SK-N-SH (cell line): ENCODE results near the gene NIT2. TPM values are rescaled to one million over a fixed set of nuclear protein-coding genes. Genes with fewer than 3 reads are reported as not detected.

Source experiments
- CTCF ChIA-PET: fragments of 300-600, 350-600 bp; formaldehyde crosslinking; extraction: SDS; loops from one replicate; lab custom pipeline; 2021; lab: Yijun Ruan, JAX
- POLR2A ChIA-PET: fragments of 350-600 bp; sonication (Branson Sonifier 250); formaldehyde crosslinking; extraction: SDS; loops from one replicate; lab custom pipeline; 2020; ENCODE audit warnings: antibody characterized with exemption, inconsistent platforms; lab: Yijun Ruan, JAX
- DNase-seq: peaks from one replicate; pipeline ENCODE4 v3.0.0; 2012
- H2AFZ ChIP-seq: fragments of 200-600 bp; sonication (generic); 2 replicates; pipeline ENCODE4 v1.8.1; 2016; ENCODE audit warnings: antibody characterized with exemption, mild to moderate bottlenecking, low read depth
- H3F3A ChIP-seq: fragments of 200-600 bp; sonication (generic); replicated peaks from 2 replicates; pipeline ENCODE3; 2016; ENCODE audit warnings: antibody characterized with exemption, mild to moderate bottlenecking; ENCODE audit not compliant: insufficient read depth
- H3K27ac ChIP-seq, 2 experiments: fragments of 200-500 bp in 1 of 2; fragments of 200-600 bp in 1 of 2; sonication (Bioruptor generic) in 1 of 2; sonication (generic), shearing (Covaris generic) in 1 of 2; 2 replicates each; pipeline versions ENCODE4 v1.5.1 to v1.6.1; 2014 to 2016; ENCODE audit warnings: low read depth in 2 of 2, inconsistent platforms in 1 of 2, low read length in 1 of 2, mild to moderate bottlenecking in 1 of 2, mixed read lengths in 1 of 2
- H3K27me3 ChIP-seq: fragments of 200-600 bp; sonication (generic), shearing (Covaris generic); 2 replicates; pipeline ENCODE4 v1.6.1; 2016; ENCODE audit warnings: mixed run types; ENCODE audit not compliant: insufficient read depth
- H3K36me3 ChIP-seq, 2 experiments: fragments of 200-500 bp in 1 of 2; fragments of 200-600 bp in 1 of 2; sonication (Bioruptor generic) in 1 of 2; sonication (generic) in 1 of 2; replicated peaks in 1 of 2; 2 replicates each; pipeline versions ENCODE3 to v1.5.1; 2014 to 2016; ENCODE audit warnings: low read length in 1 of 2, mild to moderate bottlenecking in 1 of 2; ENCODE audit not compliant: insufficient read depth in 2 of 2, control insufficient read depth in 1 of 2
- H3K4me1 ChIP-seq, 2 experiments: fragments of 200-500 bp in 1 of 2; fragments of 200-600 bp in 1 of 2; sonication (Bioruptor generic) in 1 of 2; sonication (generic), shearing (Covaris generic) in 1 of 2; 2 replicates each; pipeline versions ENCODE4 v1.5.1 to v1.6.1; 2014 to 2016; ENCODE audit warnings: low read depth in 1 of 2, low read length in 1 of 2, mixed run types in 1 of 2; ENCODE audit not compliant: insufficient read depth in 2 of 2, control insufficient read depth in 1 of 2
- H3K4me2 ChIP-seq: fragments of 200-600 bp; sonication (generic), shearing (Covaris generic); 2 replicates; pipeline ENCODE4 v1.6.1; 2017; ENCODE audit warnings: mixed run types
- H3K4me3 ChIP-seq, 2 experiments: fragments of 200-500 bp in 1 of 2; fragments of 200-600 bp in 1 of 2; sonication (Bioruptor generic) in 1 of 2; sonication (generic), shearing (Covaris generic) in 1 of 2; 2 replicates each; pipeline versions ENCODE4 v1.5.1 to v1.8.1; 2014 to 2016; ENCODE audit warnings: low read depth in 2 of 2, inconsistent platforms in 1 of 2, low read length in 1 of 2, mild to moderate bottlenecking in 1 of 2, mixed read lengths in 1 of 2, moderate library complexity in 1 of 2
- H3K79me2 ChIP-seq: fragments of 200-600 bp; sonication (generic); 2 replicates; pipeline ENCODE4 v1.8.1; 2017; ENCODE audit warnings: mild to moderate bottlenecking; ENCODE audit not compliant: insufficient read depth
- H3K9ac ChIP-seq: fragments of 200-600 bp; sonication (generic); 2 replicates; pipeline ENCODE4 v1.6.1; 2017; ENCODE audit warnings: mixed run types
- H3K9me2 ChIP-seq: fragments of 200-600 bp; sonication (generic); 2 replicates; pipeline ENCODE4 v1.6.1; 2017; ENCODE audit warnings: mixed run types
- H3K9me3 ChIP-seq: fragments of 200-600 bp; sonication (generic); 2 replicates; pipeline ENCODE4 v1.6.1; 2017; ENCODE audit warnings: mixed run types, mild to moderate bottlenecking, moderate library complexity
- H4K20me1 ChIP-seq: fragments of 200-600 bp; sonication (generic); 2 replicates; pipeline ENCODE4 v1.6.1; 2017; ENCODE audit warnings: mild to moderate bottlenecking, mixed run types; ENCODE audit not compliant: insufficient read depth
- FOXM1 ChIP-seq: IDR thresholded peaks from 2 replicates; pipeline ENCODE4 v1.4.0; 2012; ENCODE audit warnings: low read depth, mild to moderate bottlenecking
- GATA2 ChIP-seq: sonication (generic); formaldehyde crosslinking; IDR thresholded peaks from 2 replicates; pipeline ENCODE4 v1.5.0; 2020; ENCODE audit warnings: mild to moderate bottlenecking, missing genetic modification reagents
- JUND ChIP-seq: IDR thresholded peaks from 2 replicates; pipeline ENCODE4 v1.4.0; 2012
- MEF2A ChIP-seq: IDR thresholded peaks from 2 replicates; pipeline ENCODE4 v1.4.0; 2012; ENCODE audit warnings: low read depth, borderline replicate concordance
- MXI1 ChIP-seq: IDR thresholded peaks from 2 replicates; pipeline ENCODE4 v1.6.1; 2012; ENCODE audit warnings: mild to moderate bottlenecking, low read depth, low read length, improper control_type of control experiment
- PBX3 ChIP-seq: IDR thresholded peaks from 2 replicates; pipeline ENCODE4; 2012
- RXRA ChIP-seq: IDR thresholded peaks from 2 replicates; pipeline ENCODE4 v1.4.0; 2012; ENCODE audit warnings: low read depth, mild to moderate bottlenecking, borderline replicate concordance
- TAF1 ChIP-seq: IDR thresholded peaks from 2 replicates; pipeline ENCODE4 v1.6.1; 2012; ENCODE audit warnings: low read depth, mild to moderate bottlenecking, low read length, moderate library complexity, borderline replicate concordance
- TCF12 ChIP-seq: IDR thresholded peaks from 2 replicates; pipeline ENCODE4 v1.4.0; 2012
- TEAD4 ChIP-seq: IDR thresholded peaks from 2 replicates; pipeline ENCODE4 v1.4.0; 2012; ENCODE audit warnings: mild to moderate bottlenecking, borderline replicate concordance; ENCODE audit not compliant: insufficient read depth
- USF2 ChIP-seq: fragments of 150-350 bp; IDR thresholded peaks from 2 replicates; pipeline ENCODE4 v1.6.1; 2017; ENCODE audit warnings: antibody characterized with exemption, low read length, low read depth, borderline replicate concordance
- WGBS: methylation state at CpG from one replicate; pipeline ENCODE4 v1.1.6; 2017; ENCODE audit warnings: low lambda C conversion rate; 5-methylcytosine and 5-hydroxymethylcytosine counted together
- polyA plus RNA-seq, 3 experiments: library from polyadenylated mRNA; depleted of rRNA; stranded (reverse); fragments of >200 nt; gene quantifications; 2 replicates each; pipeline ENCODE4 v1.2.3, GENCODE V29; 2012
- TF ChIP-seq, protein P1 (sequence below): fragments of 150-350 bp; IDR thresholded peaks from 2 replicates; pipeline ENCODE4 v1.6.1; 2016; ENCODE audit warnings: mild to moderate bottlenecking, low read depth, low read length

Gene NIT2
- polyA plus RNA-seq, 1 of the 3 experiments (the other 2 are of a cell fraction), result 28.6 TPM

DNA sequence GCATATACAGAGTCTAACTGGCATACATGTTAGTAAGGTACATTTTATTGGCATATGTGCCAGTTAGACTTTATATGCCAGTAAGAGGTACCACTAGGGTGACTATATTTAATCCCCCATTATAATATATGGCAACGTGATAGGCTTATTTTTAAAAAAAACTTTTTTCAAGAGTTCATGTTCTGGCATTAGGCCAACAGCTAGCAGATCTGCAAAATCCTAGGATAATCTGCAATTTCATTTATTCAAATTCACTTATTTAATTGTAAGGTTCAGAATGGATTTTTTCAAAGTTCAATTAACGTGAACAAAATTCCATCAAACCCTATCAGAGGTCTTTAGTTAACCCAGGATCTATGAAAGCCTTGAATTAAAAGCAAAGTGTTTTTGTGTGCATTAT, 31.9 kb downstream of the NIT2 start:
- CTCF ChIA-PET, result interaction anchor here (1.4 to 2.1 kb wide), 2 partner anchors 14 to 535 kb away, joined by 3 to 6 read pairs; no protein-coding TSS in a partner anchor

DNA sequence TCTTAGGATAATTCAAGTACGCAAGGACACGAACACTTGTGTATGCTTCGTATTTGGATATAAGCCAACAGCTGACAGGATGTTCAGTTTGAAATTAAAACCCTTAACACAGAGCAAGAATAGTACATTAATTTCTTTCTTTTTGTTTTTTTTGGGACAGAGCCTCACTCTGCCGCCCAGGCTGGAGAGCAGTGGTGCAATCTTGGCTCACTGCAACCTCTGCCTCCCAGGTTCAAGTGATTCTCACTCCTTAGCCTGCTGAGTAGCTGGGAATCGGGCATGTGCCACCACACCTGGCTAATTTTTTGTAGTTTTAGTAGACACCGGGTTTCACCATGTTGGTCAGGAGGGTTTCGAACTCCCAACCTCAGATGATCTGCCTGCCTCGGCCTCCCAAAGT, 33.9 kb downstream of the NIT2 start:
- H3K4me1 ChIP-seq, result no peaks in the 10 kb centered on the region
- peaks cover 75 to 91% of the 10 kb centered on the region in 2 experiments for H3K36me3 ChIP-seq
- no peak overlapping the region for H3K27ac ChIP-seq
- DNase-seq, result no peak
- TF ChIP-seq MXI1, result no peak
- TF ChIP-seq PBX3, result no peak
- TF ChIP-seq MEF2A, result no peak
- TF ChIP-seq USF2, result no peak
- no peak for TF ChIP-seq RXRA
- TF ChIP-seq TEAD4, result no peak
- TF ChIP-seq GATA2 (CRISPR knock-in tag), result no peak
- no peak for TF ChIP-seq FOXM1
- TF ChIP-seq, all 33 proteins: peak for 0
- H3K4me2 ChIP-seq, result no peak overlapping the region
- 95% methylated on average over 8 of the region's 8 CpGs for WGBS
- H3K27me3 ChIP-seq, result no peaks in the 10 kb centered on the region
- no peak overlapping the region for H2AFZ ChIP-seq
- H3K9ac ChIP-seq, result no peak overlapping the region
- H3K9me2 ChIP-seq, result no peaks in the 10 kb centered on the region
- no peaks in the 10 kb centered on the region for H3K79me2 ChIP-seq
- H3F3A ChIP-seq, result peaks cover 20% of the 10 kb centered on the region
- no peaks in the 10 kb centered on the region for H3K9me3 ChIP-seq
- H3K4me3 ChIP-seq, result no peak overlapping the region
- CTCF ChIA-PET, result no interaction called here
- POLR2A ChIA-PET, result no interaction called here
- no peaks in the 10 kb centered on the region for H4K20me1 ChIP-seq

More for the DNA sequence above, 31.9 kb downstream of the NIT2 start:
- Histone ChIP-seq H3K9me3 (no peaks in the 10 kb centered on the region), H3K27me3 (no peaks in the 10 kb centered on the region), H3K9ac (no peak overlapping the region), H2AFZ (no peak overlapping the region), H3K9me2 (no peaks in the 10 kb centered on the region), H3K4me3 (no peak overlapping the region), H4K20me1 (no peaks in the 10 kb centered on the region), H3K4me2 (no peak overlapping the region), H3K36me3 (peaks cover 78 to 86% of the 10 kb centered on the region in 2 experiments), H3K27ac (no peak overlapping the region), H3K4me1 (no peaks in the 10 kb centered on the region), H3K79me2 (no peaks in the 10 kb centered on the region), H3F3A (peaks cover 24% of the 10 kb centered on the region)
- no peak for TF ChIP-seq MEF2A
- TF ChIP-seq, protein P1, sequence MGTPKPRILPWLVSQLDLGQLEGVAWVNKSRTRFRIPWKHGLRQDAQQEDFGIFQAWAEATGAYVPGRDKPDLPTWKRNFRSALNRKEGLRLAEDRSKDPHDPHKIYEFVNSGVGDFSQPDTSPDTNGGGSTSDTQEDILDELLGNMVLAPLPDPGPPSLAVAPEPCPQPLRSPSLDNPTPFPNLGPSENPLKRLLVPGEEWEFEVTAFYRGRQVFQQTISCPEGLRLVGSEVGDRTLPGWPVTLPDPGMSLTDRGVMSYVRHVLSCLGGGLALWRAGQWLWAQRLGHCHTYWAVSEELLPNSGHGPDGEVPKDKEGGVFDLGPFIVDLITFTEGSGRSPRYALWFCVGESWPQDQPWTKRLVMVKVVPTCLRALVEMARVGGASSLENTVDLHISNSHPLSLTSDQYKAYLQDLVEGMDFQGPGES, result no peak
- no peak for TF ChIP-seq TEAD4
- TF ChIP-seq PBX3, result no peak
- TF ChIP-seq TCF12, result no peak
- TF ChIP-seq JUND, result no peak
- no peak for TF ChIP-seq USF2
- no peak for TF ChIP-seq TAF1
- no peak for TF ChIP-seq RXRA
- POLR2A ChIA-PET, result no interaction called here
- DNase-seq, result no peak
- 86% methylated on average over 2 of the region's 2 CpGs for WGBS
